ENCODE results near the gene MARK4.
"Not testable (repeated sequence)": the region's sequence is repeated elsewhere in the genome, so short reads cannot be mapped to it uniquely, and the experiment has no call there.

The MARK4 gene

GRCh38 chr19:45304141-45304926 lies 53.3 kb downstream of the MARK4 start:
- Histone ChIP-seq H3K4me1 (ENCODE audit: control insufficient read depth, insufficient read depth, low read length) (peaks cover 4% of the 10 kb centered on the region; the same call in 1 of the 2 replicates), H3K9me3 (ENCODE audit: control insufficient read depth, insufficient read depth, low read length) (no peaks in the 10 kb centered on the region), H3K27me3 (ENCODE audit: control insufficient read depth, insufficient read depth, low read length) (no peaks in the 10 kb centered on the region), H3K27ac (ENCODE audit: low read length) (no peak overlapping the region), H3K36me3 (ENCODE audit: control insufficient read depth, insufficient read depth, low read length) (0 out of 2 replicates have a peak, but pooled peaks cover 2% of the 10 kb centered on the region), H3K4me3 (ENCODE audit: low read length) (no peak overlapping the region)
- no CpG with 5 or more reads among the region's 4 CpGs for WGBS (ENCODE audit: insufficient coverage, insufficient read length)
- DNase-seq (ENCODE audit: low read depth, low spot score), result no peak

GRCh38 chr19:45305007-45305406 lies 53.9 kb downstream of the MARK4 start:
- WGBS (ENCODE audit: insufficient coverage, insufficient read length), result no CpG with 5 or more reads among the region's 4 CpGs
- no peaks in the 10 kb centered on the region for H3K27me3 ChIP-seq (ENCODE audit: control insufficient read depth, insufficient read depth, low read length)
- no peak overlapping the region for H3K4me3 ChIP-seq (ENCODE audit: low read length)

GRCh38 chr19:45305421-45305820 lies 54.4 kb downstream of the MARK4 start:
- Histone ChIP-seq H3K4me3 (ENCODE audit: low read length) (no peak overlapping the region), H3K4me1 (ENCODE audit: control insufficient read depth, insufficient read depth, low read length) (peaks cover 4% of the 10 kb centered on the region; the same call in 1 of the 2 replicates), H3K9me3 (ENCODE audit: control insufficient read depth, insufficient read depth, low read length) (no peaks in the 10 kb centered on the region), H3K27me3 (ENCODE audit: control insufficient read depth, insufficient read depth, low read length) (no peaks in the 10 kb centered on the region), H3K36me3 (ENCODE audit: control insufficient read depth, insufficient read depth, low read length) (no peaks in the 10 kb centered on the region), H3K27ac (ENCODE audit: low read length) (no peak overlapping the region)
- DNase-seq (ENCODE audit: low read depth, low spot score), result no peak
- WGBS (ENCODE audit: insufficient coverage, insufficient read length), result no CpG with 5 or more reads among the region's 5 CpGs

More at GRCh38 chr19:45305007-45305406, 53.9 kb downstream of the MARK4 start:
- no peaks in the 10 kb centered on the region for H3K36me3 ChIP-seq (ENCODE audit: control insufficient read depth, insufficient read depth, low read length)
- no peak overlapping the region for H3K27ac ChIP-seq (ENCODE audit: low read length)
- no peaks in the 10 kb centered on the region for H3K9me3 ChIP-seq (ENCODE audit: control insufficient read depth, insufficient read depth, low read length)
- DNase-seq (ENCODE audit: low read depth, low spot score), result no peak
- H3K4me1 ChIP-seq (ENCODE audit: control insufficient read depth, insufficient read depth, low read length), result peaks cover 4% of the 10 kb centered on the region; the same call in 1 of the 2 replicates

DNA sequence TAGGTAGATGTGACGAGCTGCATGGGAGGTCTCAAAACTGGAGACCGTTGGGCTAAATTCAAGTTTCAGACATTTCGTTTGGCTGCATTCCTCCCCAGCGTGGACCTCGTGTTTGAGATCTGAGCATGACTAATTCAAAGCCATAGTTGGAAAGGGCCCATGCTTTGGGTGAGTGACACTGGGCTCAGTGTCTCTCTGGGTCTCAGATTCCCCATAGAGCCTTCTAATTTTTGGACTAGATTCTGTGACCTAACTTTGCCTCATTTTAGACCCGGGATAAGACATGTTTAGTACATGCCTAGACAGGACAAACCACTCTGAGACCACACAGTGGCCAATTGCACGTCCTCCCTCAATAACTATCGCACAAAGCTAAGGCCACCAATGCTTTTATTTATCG lies 55.0 kb downstream of the MARK4 start:
- Histone ChIP-seq H3K4me3 (ENCODE audit: low read length) (no peak overlapping the region), H3K36me3 (ENCODE audit: control insufficient read depth, insufficient read depth, low read length) (no peaks in the 10 kb centered on the region), H3K4me1 (ENCODE audit: control insufficient read depth, insufficient read depth, low read length) (peaks cover 4% of the 10 kb centered on the region; the same call in 1 of the 2 replicates), H3K9me3 (ENCODE audit: control insufficient read depth, insufficient read depth, low read length) (no peaks in the 10 kb centered on the region), H3K27me3 (ENCODE audit: control insufficient read depth, insufficient read depth, low read length) (no peaks in the 10 kb centered on the region), H3K27ac (ENCODE audit: low read length) (no peak overlapping the region)
- WGBS (ENCODE audit: insufficient coverage, insufficient read length), result no CpG with 5 or more reads among the region's 9 CpGs
- DNase-seq (ENCODE audit: low read depth, low spot score), result no peak

- Histone ChIP-seq H3K27me3 (ENCODE audit: control insufficient read depth, insufficient read depth, low read length) (no peaks in the 10 kb centered on the region), H3K27ac (ENCODE audit: low read length) (no peak overlapping the region), H3K9me3 (ENCODE audit: control insufficient read depth, insufficient read depth, low read length) (no peaks in the 10 kb centered on the region), H3K4me3 (ENCODE audit: low read length) (no peak overlapping the region), H3K36me3 (ENCODE audit: control insufficient read depth, insufficient read depth, low read length) (no peaks in the 10 kb centered on the region), H3K4me1 (ENCODE audit: control insufficient read depth, insufficient read depth, low read length) (peaks cover 4% of the 10 kb centered on the region; the same call in 1 of the 2 replicates)
- DNase-seq (ENCODE audit: low read depth, low spot score), result no peak
- WGBS (ENCODE audit: insufficient coverage, insufficient read length), result no CpG with 5 or more reads among the region's 18 CpGs
These were observed 55.5 kb downstream of the MARK4 start for GRCh38 chr19:45306518-45307027.

DNA sequence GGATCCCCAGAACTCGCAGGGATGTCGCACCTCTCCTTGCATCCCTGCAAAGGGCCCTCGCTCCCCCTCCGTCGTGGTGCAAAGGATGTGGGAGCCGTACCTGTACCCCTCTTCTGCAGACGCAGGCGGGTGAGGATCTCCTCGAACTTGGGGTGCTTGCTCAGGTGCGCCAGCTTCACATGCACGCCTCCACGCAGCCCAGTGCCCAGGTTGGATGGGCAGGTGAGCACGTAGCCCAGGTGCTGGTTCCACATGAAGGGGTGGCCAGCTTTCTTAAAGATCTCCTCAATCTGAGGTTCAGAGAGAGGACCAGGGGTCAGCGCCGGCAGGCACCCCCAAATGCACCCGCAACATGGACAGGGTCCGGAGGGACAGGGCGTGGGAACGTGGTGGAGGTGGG lies 56.3 kb downstream of the MARK4 start:
- H3K4me3 ChIP-seq (ENCODE audit: low read length), result no peak overlapping the region
- peaks cover 4% of the 10 kb centered on the region; the same call in 1 of the 2 replicates for H3K4me1 ChIP-seq (ENCODE audit: control insufficient read depth, insufficient read depth, low read length)
- H3K27ac ChIP-seq (ENCODE audit: low read length), result no peak overlapping the region
- no peak for DNase-seq (ENCODE audit: low read depth, low spot score)
- H3K27me3 ChIP-seq (ENCODE audit: control insufficient read depth, insufficient read depth, low read length), result no peaks in the 10 kb centered on the region
- H3K36me3 ChIP-seq (ENCODE audit: control insufficient read depth, insufficient read depth, low read length), result no peaks in the 10 kb centered on the region
- H3K9me3 ChIP-seq (ENCODE audit: control insufficient read depth, insufficient read depth, low read length), result no peaks in the 10 kb centered on the region
- no CpG with 5 or more reads among the region's 19 CpGs for WGBS (ENCODE audit: insufficient coverage, insufficient read length)

DNA sequence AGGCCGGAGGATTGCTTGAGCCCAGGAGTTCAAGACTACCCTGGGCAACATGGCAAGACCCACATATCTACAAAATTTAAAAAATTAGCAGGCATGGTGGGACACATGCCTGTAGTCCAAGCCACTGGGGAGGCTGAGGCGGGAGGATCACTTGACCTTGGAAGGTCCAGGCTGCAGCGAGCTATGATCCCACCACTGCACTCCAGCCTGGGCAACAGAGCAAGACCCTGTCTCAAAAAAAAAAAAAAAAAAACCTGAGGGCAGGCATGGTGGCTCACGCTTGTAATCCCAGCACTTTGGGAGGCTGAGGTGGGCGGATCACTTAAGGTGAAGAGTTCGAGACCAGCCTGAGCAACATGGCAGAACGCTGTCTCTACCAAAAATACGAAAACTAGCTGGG lies 58.3 kb downstream of the MARK4 start:
- not testable (repeated sequence) for DNase-seq (ENCODE audit: low read depth, low spot score); H3K4me3 ChIP-seq (ENCODE audit: low read length); H3K9me3 ChIP-seq (ENCODE audit: control insufficient read depth, insufficient read depth, low read length); H3K27me3 ChIP-seq (ENCODE audit: control insufficient read depth, insufficient read depth, low read length); H3K4me1 ChIP-seq (ENCODE audit: control insufficient read depth, insufficient read depth, low read length); H3K27ac ChIP-seq (ENCODE audit: low read length); H3K36me3 ChIP-seq (ENCODE audit: control insufficient read depth, insufficient read depth, low read length)
- no CpG with 5 or more reads among the region's 8 CpGs for WGBS (ENCODE audit: insufficient coverage, insufficient read length)

DNA sequence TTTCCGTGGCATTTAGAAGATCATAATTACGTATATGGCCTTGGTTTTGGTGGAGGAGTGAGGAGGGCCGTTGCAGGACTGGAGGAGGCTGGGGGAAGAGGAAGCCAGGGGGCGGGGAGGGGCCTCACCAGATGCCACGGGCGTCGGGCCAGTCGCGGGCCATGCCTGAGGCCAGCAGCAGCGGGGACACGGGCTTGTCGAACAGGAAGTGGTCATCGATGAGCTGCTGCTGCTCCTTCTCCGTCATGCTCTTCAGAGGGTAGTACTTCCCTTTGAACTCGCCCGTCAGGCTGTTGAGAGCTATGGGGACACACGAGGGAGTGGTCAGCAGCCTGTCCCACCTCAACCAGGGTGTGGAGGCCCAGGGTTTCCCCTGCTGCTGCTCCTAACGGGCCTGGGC lies 60.5 kb downstream of the MARK4 start:
- Histone ChIP-seq H3K9me3 (ENCODE audit: control insufficient read depth, insufficient read depth, low read length) (no peaks in the 10 kb centered on the region), H3K4me3 (ENCODE audit: low read length) (no peak overlapping the region), H3K27ac (ENCODE audit: low read length) (no peak overlapping the region), H3K4me1 (ENCODE audit: control insufficient read depth, insufficient read depth, low read length) (0 out of 2 replicates have a peak, but pooled peaks cover 1% of the 10 kb centered on the region), H3K36me3 (ENCODE audit: control insufficient read depth, insufficient read depth, low read length) (no peaks in the 10 kb centered on the region), H3K27me3 (ENCODE audit: control insufficient read depth, insufficient read depth, low read length) (peaks cover 5% of the 10 kb centered on the region)
- no CpG with 5 or more reads among the region's 18 CpGs for WGBS (ENCODE audit: insufficient coverage, insufficient read length)
- no peak for DNase-seq (ENCODE audit: low read depth, low spot score)

GRCh38 chr19:45312285-45312684 lies 61.2 kb downstream of the MARK4 start:
- no CpG with 5 or more reads among the region's 14 CpGs for WGBS (ENCODE audit: insufficient coverage, insufficient read length)
- H3K27ac ChIP-seq (ENCODE audit: low read length); H3K4me1 ChIP-seq (ENCODE audit: control insufficient read depth, insufficient read depth, low read length); H3K4me3 ChIP-seq (ENCODE audit: low read length); DNase-seq (ENCODE audit: low read depth, low spot score); H3K9me3 ChIP-seq (ENCODE audit: control insufficient read depth, insufficient read depth, low read length); H3K36me3 ChIP-seq (ENCODE audit: control insufficient read depth, insufficient read depth, low read length); H3K27me3 ChIP-seq (ENCODE audit: control insufficient read depth, insufficient read depth, low read length): not testable (repeated sequence)

GRCh38 chr19:45314708-45315245 lies 63.7 kb downstream of the MARK4 start:
- Histone ChIP-seq H3K4me3 (ENCODE audit: low read length) (no peak overlapping the region), H3K9me3 (ENCODE audit: control insufficient read depth, insufficient read depth, low read length) (no peaks in the 10 kb centered on the region), H3K4me1 (ENCODE audit: control insufficient read depth, insufficient read depth, low read length) (no peaks in the 10 kb centered on the region), H3K27ac (ENCODE audit: low read length) (no peak overlapping the region), H3K36me3 (ENCODE audit: control insufficient read depth, insufficient read depth, low read length) (no peaks in the 10 kb centered on the region), H3K27me3 (ENCODE audit: control insufficient read depth, insufficient read depth, low read length) (peaks cover 5% of the 10 kb centered on the region)
- WGBS (ENCODE audit: insufficient coverage, insufficient read length), result no CpG with 5 or more reads among the region's 8 CpGs
- no peak for DNase-seq (ENCODE audit: low read depth, low spot score)
